ENCODE results near the gene HTR1E. TPM values are rescaled to one million over a fixed set of nuclear protein-coding genes. Genes with fewer than 3 reads are reported as not detected.

The HTR1E gene
- total RNA-seq, 4 donors from 2014 or later: not detected

GRCh38 chr6:86963352-86963751, 26.0 kb downstream of the HTR1E start:
- Histone ChIP-seq H3K4me1 (no peaks in the 10 kb centered on the region), H3K27ac (no peak overlapping the region), H3K9me3 (no peaks in the 10 kb centered on the region), H3K27me3 (no peaks in the 10 kb centered on the region), H3K36me3 (no peaks in the 10 kb centered on the region), H3K4me3 (no peak overlapping the region)
- TF ChIP-seq, protein P1, sequence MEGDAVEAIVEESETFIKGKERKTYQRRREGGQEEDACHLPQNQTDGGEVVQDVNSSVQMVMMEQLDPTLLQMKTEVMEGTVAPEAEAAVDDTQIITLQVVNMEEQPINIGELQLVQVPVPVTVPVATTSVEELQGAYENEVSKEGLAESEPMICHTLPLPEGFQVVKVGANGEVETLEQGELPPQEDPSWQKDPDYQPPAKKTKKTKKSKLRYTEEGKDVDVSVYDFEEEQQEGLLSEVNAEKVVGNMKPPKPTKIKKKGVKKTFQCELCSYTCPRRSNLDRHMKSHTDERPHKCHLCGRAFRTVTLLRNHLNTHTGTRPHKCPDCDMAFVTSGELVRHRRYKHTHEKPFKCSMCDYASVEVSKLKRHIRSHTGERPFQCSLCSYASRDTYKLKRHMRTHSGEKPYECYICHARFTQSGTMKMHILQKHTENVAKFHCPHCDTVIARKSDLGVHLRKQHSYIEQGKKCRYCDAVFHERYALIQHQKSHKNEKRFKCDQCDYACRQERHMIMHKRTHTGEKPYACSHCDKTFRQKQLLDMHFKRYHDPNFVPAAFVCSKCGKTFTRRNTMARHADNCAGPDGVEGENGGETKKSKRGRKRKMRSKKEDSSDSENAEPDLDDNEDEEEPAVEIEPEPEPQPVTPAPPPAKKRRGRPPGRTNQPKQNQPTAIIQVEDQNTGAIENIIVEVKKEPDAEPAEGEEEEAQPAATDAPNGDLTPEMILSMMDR (IDR thresholded peaks at IDR 0.05): no peak
- TF ChIP-seq POLR2A (IDR thresholded peaks at IDR 0.05): no peak
- DNase-seq: no peak
- intact Hi-C loops (cut with DNase I): no loop called here
- WGBS, 2 donors: 74 to 78% methylated on average over 2 of the region's 2 CpGs

- Histone ChIP-seq H3K27ac (no peak overlapping the region), H3K4me3 (no peak overlapping the region), H3K27me3 (no peaks in the 10 kb centered on the region), H3K36me3 (no peaks in the 10 kb centered on the region), H3K4me1 (no peaks in the 10 kb centered on the region), H3K9me3 (no peaks in the 10 kb centered on the region)
- intact Hi-C loops (cut with DNase I): no loop called here
- no peak for DNase-seq
- WGBS, 2 donors: 74 to 88% methylated on average over 4 of the region's 4 CpGs
- no peak for TF ChIP-seq POLR2A (IDR thresholded peaks at IDR 0.05)
- TF ChIP-seq, protein P1 (IDR thresholded peaks at IDR 0.05): no peak
These were observed 26.8 kb downstream of the HTR1E start for GRCh38 chr6:86964029-86964579.

DNA sequence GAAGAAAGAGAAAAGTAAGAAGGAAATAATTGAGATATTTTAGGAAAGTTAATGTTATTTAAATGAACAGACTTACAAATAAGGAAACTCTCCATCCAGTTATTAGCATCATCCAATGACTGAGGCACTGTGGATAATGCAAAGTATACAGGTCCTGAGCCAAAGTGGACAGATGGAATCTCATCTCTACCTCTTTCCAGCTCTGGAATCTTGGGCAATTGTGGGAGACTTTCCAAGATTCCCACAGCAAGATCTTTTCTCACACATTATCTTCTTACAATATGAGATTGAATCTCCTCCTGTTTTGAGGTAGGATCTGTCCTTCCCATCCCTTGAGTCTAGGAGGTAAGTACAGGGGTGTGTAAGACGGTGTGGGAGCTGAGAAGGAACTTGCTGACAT, 28.9 kb downstream of the HTR1E start:
- 38 to 64% methylated on average over 1 of the region's 1 CpG for WGBS, 2 donors
- H3K4me1 ChIP-seq: no peaks in the 10 kb centered on the region
- H3K4me3 ChIP-seq: no peak overlapping the region
- H3K27ac ChIP-seq: no peak overlapping the region
- no peaks in the 10 kb centered on the region for H3K27me3 ChIP-seq
- DNase-seq: no peak
- intact Hi-C loops (cut with DNase I): no loop called here
- no peak for TF ChIP-seq POLR2A (IDR thresholded peaks at IDR 0.05)
- TF ChIP-seq, protein P1 (IDR thresholded peaks at IDR 0.05): no peak
- H3K36me3 ChIP-seq: no peaks in the 10 kb centered on the region
- H3K9me3 ChIP-seq: no peaks in the 10 kb centered on the region

GRCh38 chr6:86969573-86969972, 32.2 kb downstream of the HTR1E start:
- Histone ChIP-seq H3K27ac (no peak overlapping the region), H3K27me3 (no peaks in the 10 kb centered on the region), H3K4me3 (no peak overlapping the region), H3K9me3 (no peaks in the 10 kb centered on the region), H3K36me3 (no peaks in the 10 kb centered on the region), H3K4me1 (no peaks in the 10 kb centered on the region)
- intact Hi-C loops (cut with DNase I): no loop called here
- 32 to 44% methylated on average over 3 to 4 of the region's 4 CpGs for WGBS, 2 donors
- TF ChIP-seq, protein P1 (IDR thresholded peaks at IDR 0.05): no peak
- no peak for TF ChIP-seq POLR2A (IDR thresholded peaks at IDR 0.05)
- DNase-seq: no peak

DNA sequence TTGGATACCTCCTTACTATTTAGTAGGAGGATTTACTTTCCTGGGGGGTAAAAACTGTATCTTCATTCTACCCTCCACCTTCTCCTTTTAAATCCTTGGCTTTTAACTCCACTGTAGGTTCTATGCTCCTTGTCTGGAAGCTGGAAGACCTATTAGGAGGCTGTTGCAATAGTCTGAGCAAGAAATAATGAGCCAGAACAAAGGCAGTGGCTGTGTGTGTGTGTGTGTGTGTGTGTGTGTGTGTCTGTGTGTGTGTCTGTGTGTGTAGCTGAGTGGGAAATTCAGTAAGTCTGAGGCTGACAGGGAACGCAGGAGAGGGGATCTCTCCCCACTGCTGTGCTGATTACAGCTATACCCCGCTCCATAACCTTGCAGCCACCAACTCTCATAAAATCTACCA, 35.8 kb downstream of the HTR1E start:
- Histone ChIP-seq H3K4me1 (no peaks in the 10 kb centered on the region), H3K36me3 (no peaks in the 10 kb centered on the region), H3K27ac (no peak overlapping the region), H3K9me3 (no peaks in the 10 kb centered on the region), H3K4me3 (no peak overlapping the region), H3K27me3 (no peaks in the 10 kb centered on the region)
- intact Hi-C loops (cut with DNase I): no loop called here
- TF ChIP-seq POLR2A (IDR thresholded peaks at IDR 0.05): no peak
- TF ChIP-seq, protein P1 (IDR thresholded peaks at IDR 0.05): no peak
- 43 to 54% methylated on average over 1 to 2 of the region's 2 CpGs for WGBS, 2 donors
- DNase-seq: no peak
